HCT116 (cell line): ENCODE data around the gene ADAMTSL2. TPM values are rescaled to one million over a fixed set of nuclear protein-coding genes. Genes with fewer than 3 reads are reported as not detected.

ENCODE experiments used
- ATAC-seq: fragments of 200-7000 bp; cut with Tn5 transposase; 2 replicates; pipeline ENCODE4 v1.9.1; 2020; ENCODE audit warnings: mild to moderate bottlenecking, moderate library complexity
- BruUV-seq: library from RNA; stranded (reverse); fragments of 400-500 nt; replicated peaks from 2 replicates; lab custom pipeline; 2021; lab: Mats Ljungman, UMichigan
- CTCF ChIA-PET: fragments of 300-600 bp; sonication (Branson Sonifier 250); formaldehyde crosslinking; loops from one replicate; lab custom pipeline; 2021; ENCODE audit warnings: antibody characterized with exemption; lab: Charles Lee
- POLR2A ChIA-PET: fragments of 300-600, 350-600 bp; sonication (Branson Sonifier 250); formaldehyde crosslinking; loops from one replicate; lab custom pipeline; 2021; ENCODE audit warnings: antibody characterized with exemption; lab: Charles Lee
- RAD21 ChIA-PET, 2 experiments: fragments of 300-600 bp; sonication (Branson Sonifier 250); formaldehyde crosslinking; loops; one replicate each; lab custom pipeline; 2023; ENCODE audit warnings: low total read pairs in 2 of 2; ENCODE audit not compliant: uncharacterized antibody in 2 of 2, unreplicated experiment in 2 of 2, low non-redundant PET in 1 of 2; lab: Charles Lee
- DNase-seq: peaks from one replicate; pipeline ENCODE4 v3.0.0-alpha.2; 2010; ENCODE audit warnings: low read depth, low spot score
- H2AFZ ChIP-seq: fragments of 200-600 bp; shearing (Covaris generic), sonication (generic); 2 replicates; pipeline ENCODE4 v1.6.1; 2017; ENCODE audit warnings: low read depth, mixed run types, mixed read lengths, antibody characterized with exemption, low read length; ENCODE audit not compliant: poor library complexity, severe bottlenecking
- H3K27ac ChIP-seq: 2 replicates; pipeline ENCODE4 v1.5.1; 2012; ENCODE audit warnings: low read depth, low read length
- H3K27me3 ChIP-seq: fragments of 200-600 bp; sonication (generic); 2 replicates; pipeline ENCODE4 v1.6.1; 2016; ENCODE audit warnings: mixed run types, low read length, mixed read lengths; ENCODE audit not compliant: insufficient read depth
- H3K36me3 ChIP-seq, 2 experiments: fragments of 200-500 bp in 1 of 2; fragments of 200-600 bp in 1 of 2; sonication (Bioruptor generic) in 1 of 2; sonication (generic) in 1 of 2; 2 replicates each; pipeline versions ENCODE4 v1.5.1 to v1.6.1; 2014 to 2016; ENCODE audit warnings: low read length in 2 of 2, inconsistent platforms in 1 of 2, mixed read lengths in 1 of 2, mixed run types in 1 of 2; ENCODE audit not compliant: insufficient read depth in 2 of 2, control insufficient read depth in 1 of 2
- H3K4me1 ChIP-seq, 2 experiments: fragments of 200-600 bp in 1 of 2; sonication (generic) in 1 of 2; 2 replicates each; pipeline versions ENCODE4 v1.5.1 to v1.6.1; 2012 to 2017; ENCODE audit warnings: low read length in 2 of 2, inconsistent platforms in 1 of 2, mild to moderate bottlenecking in 1 of 2, mixed read lengths in 1 of 2, mixed run types in 1 of 2, moderate library complexity in 1 of 2; ENCODE audit not compliant: insufficient read depth in 2 of 2, control insufficient read depth in 1 of 2
- H3K4me2 ChIP-seq: fragments of 200-600 bp; sonication (generic); 2 replicates; pipeline ENCODE4 v1.6.1; 2017; ENCODE audit warnings: mixed run types, low read length, mixed read lengths
- H3K4me3 ChIP-seq, 2 experiments: fragments of 200-600 bp in 1 of 2; sonication (generic) in 1 of 2; replicated peaks in 1 of 2; 2 replicates each; pipeline ENCODE4 v1.5.1; 2011 to 2016; ENCODE audit warnings: low read length in 2 of 2, control low read depth in 1 of 2, low read depth in 1 of 2, mild to moderate bottlenecking in 1 of 2, mixed read lengths in 1 of 2, mixed run types in 1 of 2
- H3K79me2 ChIP-seq: fragments of 200-600 bp; sonication (generic); 2 replicates; pipeline ENCODE4 v1.6.1; 2017; ENCODE audit warnings: mild to moderate bottlenecking, mixed run types, low read length, moderate library complexity, mixed read lengths; ENCODE audit not compliant: insufficient read depth
- H3K9ac ChIP-seq: fragments of 200-600 bp; sonication (generic); 2 replicates; pipeline ENCODE4 v1.6.1; 2016; ENCODE audit warnings: low read length, mixed read lengths
- H3K9me2 ChIP-seq: fragments of 200-600 bp; sonication (generic), shearing (Covaris generic); 2 replicates; pipeline ENCODE4 v1.6.1; 2017; ENCODE audit warnings: mixed run types, mild to moderate bottlenecking, moderate library complexity; ENCODE audit not compliant: insufficient read depth
- H3K9me3 ChIP-seq, 2 experiments: fragments of 200-500 bp in 1 of 2; fragments of 200-600 bp in 1 of 2; sonication (Bioruptor generic) in 1 of 2; sonication (generic) in 1 of 2; 2 replicates each; pipeline ENCODE4 v1.6.1; 2014 to 2017; ENCODE audit warnings: low read length in 2 of 2, mixed read lengths in 2 of 2, inconsistent platforms in 1 of 2, low read depth in 1 of 2, mild to moderate bottlenecking in 1 of 2, mixed run types in 1 of 2, moderate library complexity in 1 of 2; ENCODE audit not compliant: control insufficient read depth in 1 of 2, insufficient read depth in 1 of 2
- H4K20me1 ChIP-seq: fragments of 200-600 bp; sonication (generic), shearing (Covaris generic); 2 replicates; pipeline ENCODE4 v1.6.1; 2017; ENCODE audit warnings: mixed run types, mild to moderate bottlenecking, moderate library complexity; ENCODE audit not compliant: insufficient read depth
- CBX3 ChIP-seq: IDR thresholded peaks from 2 replicates; pipeline ENCODE4 v1.6.1; 2012; ENCODE audit warnings: low read depth
- CEBPB ChIP-seq: IDR thresholded peaks from 2 replicates; pipeline ENCODE4 v1.6.1; 2012; ENCODE audit warnings: low read depth
- ELF1 ChIP-seq: IDR thresholded peaks from 2 replicates; pipeline ENCODE4 v1.6.1; 2012; ENCODE audit warnings: low read depth, borderline replicate concordance
- FOSL1 ChIP-seq: IDR thresholded peaks from 2 replicates; pipeline ENCODE4 v1.6.1; 2012; ENCODE audit warnings: low read depth
- POLR2A ChIP-seq: IDR thresholded peaks from 2 replicates; pipeline ENCODE4 v1.7.0; 2011; ENCODE audit warnings: borderline replicate concordance; ENCODE audit not compliant: insufficient read depth, insufficient read length; ENCODE audit errors: extremely low read depth
- POLR2AphosphoS5 ChIP-seq: IDR thresholded peaks from 2 replicates; pipeline ENCODE4 v1.6.1; 2011; ENCODE audit warnings: mild to moderate bottlenecking, low read depth, low read length, moderate library complexity
- RAD21 ChIP-seq: IDR thresholded peaks from 2 replicates; pipeline ENCODE4 v1.6.1; 2012; ENCODE audit warnings: low read depth, mild to moderate bottlenecking
- SP1 ChIP-seq: IDR thresholded peaks from 2 replicates; pipeline ENCODE4 v1.6.1; 2012; ENCODE audit warnings: low read depth
- SRF ChIP-seq: IDR thresholded peaks from 2 replicates; pipeline ENCODE4 v1.6.1; 2012; ENCODE audit warnings: low read depth
- TCF7L2 ChIP-seq: IDR thresholded peaks from 2 replicates; pipeline ENCODE4 v1.7.0; 2011; ENCODE audit warnings: borderline replicate concordance, inconsistent platforms; ENCODE audit not compliant: insufficient read depth, insufficient read length; ENCODE audit errors: extremely low read depth
- YY1 ChIP-seq: IDR thresholded peaks from 2 replicates; pipeline ENCODE4 v1.6.1; 2011; ENCODE audit warnings: low read length, low read depth, moderate library complexity, mild to moderate bottlenecking; ENCODE audit not compliant: insufficient replicate concordance; ENCODE audit errors: extremely low read depth
- intact Hi-C: fragments of 100-400 bp; cut with micrococcal nuclease; formaldehyde crosslinking; loops from 2 replicates; pipeline ENCODE4 v1.10.0; 2022
- total RNA-seq: library from RNA; stranded (reverse); gene quantifications from one replicate; pipeline ENCODE4 v1.2.1, GENCODE V29; 2021; ENCODE audit not compliant: unreplicated experiment
- TF ChIP-seq, protein P1 (sequence below): IDR thresholded peaks from 2 replicates; pipeline ENCODE4 v1.6.1; 2012
- TF ChIP-seq, protein P2 (sequence below): IDR thresholded peaks from 2 replicates; pipeline ENCODE4 v1.6.1; 2011; ENCODE audit warnings: mild to moderate bottlenecking, low read length, moderate library complexity; ENCODE audit not compliant: insufficient replicate concordance; ENCODE audit errors: extremely low read depth
- TF ChIP-seq, protein P3 (sequence below): IDR thresholded peaks from 2 replicates; pipeline ENCODE4 v1.6.1; 2012; ENCODE audit warnings: low read depth
- TF ChIP-seq, protein P4 (sequence below), 3 experiments: fragments of 200-600 bp in 1 of 3; sonication (generic) in 1 of 3; IDR thresholded peaks in 2 of 3; conservative IDR thresholded peaks in 1 of 3; 2 replicates each; pipeline ENCODE4 v1.5.1; 2012 to 2017; ENCODE audit warnings: low read depth in 2 of 3, low read length in 2 of 3, antibody characterized with exemption in 1 of 3, borderline replicate concordance in 1 of 3, control low read depth in 1 of 3, mild to moderate bottlenecking in 1 of 3, mixed read lengths in 1 of 3, mixed run types in 1 of 3, moderate library complexity in 1 of 3; ENCODE audit not compliant: insufficient read depth in 1 of 3
- TF ChIP-seq, protein P5 (sequence below): IDR thresholded peaks from 2 replicates; pipeline ENCODE4 v1.6.1; 2012

Gene ADAMTSL2
- total RNA-seq, 1 experiment from 2014 or later, result not detected

DNA sequence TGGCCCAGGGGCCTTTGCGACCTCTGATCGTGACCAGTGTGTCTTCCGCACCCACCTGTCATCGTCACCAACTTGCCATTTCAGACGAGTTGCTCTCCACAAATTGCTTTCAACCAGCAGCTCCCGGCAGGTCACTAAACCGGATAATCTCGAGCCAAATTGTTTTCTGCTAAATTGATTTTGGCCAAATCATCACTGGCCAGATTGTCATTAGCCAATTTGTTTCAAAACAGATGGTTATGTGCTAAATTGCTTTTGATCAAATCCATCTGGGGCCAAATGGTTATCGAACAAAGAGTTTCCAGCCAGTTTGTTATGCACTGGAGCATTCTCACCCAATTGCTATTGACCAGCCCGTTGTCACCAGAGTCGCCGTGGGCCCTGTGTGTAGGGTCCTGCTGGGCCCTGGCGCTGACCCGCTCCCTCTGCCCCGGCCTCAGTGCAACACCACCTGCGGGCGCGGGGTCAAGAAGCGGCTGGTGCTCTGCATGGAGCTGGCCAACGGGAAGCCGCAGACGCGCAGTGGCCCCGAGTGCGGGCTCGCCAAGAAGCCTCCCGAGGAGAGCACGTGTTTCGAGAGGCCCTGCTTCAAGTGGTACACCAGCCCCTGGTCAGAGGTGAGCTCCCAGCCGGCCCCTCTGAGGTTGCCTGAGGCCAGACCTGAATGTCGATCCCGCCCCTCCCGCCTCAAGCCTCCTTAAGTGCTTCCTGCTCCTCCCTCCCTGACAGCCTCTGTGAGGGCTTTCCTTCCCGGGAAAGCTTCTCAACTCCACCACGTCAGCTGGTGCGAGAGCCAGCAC is 35.6 kb downstream of the ADAMTSL2 start:
- Histone ChIP-seq H3K4me3 (no peak overlapping the region), H3K9ac (no peak overlapping the region), H2AFZ (no peak overlapping the region), H3K36me3 (no peaks in the 10 kb centered on the region), H3K9me2 (no peaks in the 10 kb centered on the region), H3K4me1 (no peaks in the 10 kb centered on the region), H3K4me2 (no peak overlapping the region), H3K9me3 (no peaks in the 10 kb centered on the region), H3K27me3 (no peaks in the 10 kb centered on the region), H3K27ac (no peak overlapping the region), H3K79me2 (no peaks in the 10 kb centered on the region), H4K20me1 (no peaks in the 10 kb centered on the region)
- TF ChIP-seq, protein P1, sequence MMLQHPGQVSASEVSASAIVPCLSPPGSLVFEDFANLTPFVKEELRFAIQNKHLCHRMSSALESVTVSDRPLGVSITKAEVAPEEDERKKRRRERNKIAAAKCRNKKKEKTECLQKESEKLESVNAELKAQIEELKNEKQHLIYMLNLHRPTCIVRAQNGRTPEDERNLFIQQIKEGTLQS, result no peak
- TF ChIP-seq POLR2AphosphoS5, result no peak
- no peak for TF ChIP-seq POLR2A
- no peak for TF ChIP-seq CEBPB
- TF ChIP-seq, protein P2, sequence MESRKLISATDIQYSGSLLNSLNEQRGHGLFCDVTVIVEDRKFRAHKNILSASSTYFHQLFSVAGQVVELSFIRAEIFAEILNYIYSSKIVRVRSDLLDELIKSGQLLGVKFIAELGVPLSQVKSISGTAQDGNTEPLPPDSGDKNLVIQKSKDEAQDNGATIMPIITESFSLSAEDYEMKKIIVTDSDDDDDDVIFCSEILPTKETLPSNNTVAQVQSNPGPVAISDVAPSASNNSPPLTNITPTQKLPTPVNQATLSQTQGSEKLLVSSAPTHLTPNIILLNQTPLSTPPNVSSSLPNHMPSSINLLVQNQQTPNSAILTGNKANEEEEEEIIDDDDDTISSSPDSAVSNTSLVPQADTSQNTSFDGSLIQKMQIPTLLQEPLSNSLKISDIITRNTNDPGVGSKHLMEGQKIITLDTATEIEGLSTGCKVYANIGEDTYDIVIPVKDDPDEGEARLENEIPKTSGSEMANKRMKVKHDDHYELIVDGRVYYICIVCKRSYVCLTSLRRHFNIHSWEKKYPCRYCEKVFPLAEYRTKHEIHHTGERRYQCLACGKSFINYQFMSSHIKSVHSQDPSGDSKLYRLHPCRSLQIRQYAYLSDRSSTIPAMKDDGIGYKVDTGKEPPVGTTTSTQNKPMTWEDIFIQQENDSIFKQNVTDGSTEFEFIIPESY, result no peak
- no peak for TF ChIP-seq CBX3
- TF ChIP-seq, protein P3, sequence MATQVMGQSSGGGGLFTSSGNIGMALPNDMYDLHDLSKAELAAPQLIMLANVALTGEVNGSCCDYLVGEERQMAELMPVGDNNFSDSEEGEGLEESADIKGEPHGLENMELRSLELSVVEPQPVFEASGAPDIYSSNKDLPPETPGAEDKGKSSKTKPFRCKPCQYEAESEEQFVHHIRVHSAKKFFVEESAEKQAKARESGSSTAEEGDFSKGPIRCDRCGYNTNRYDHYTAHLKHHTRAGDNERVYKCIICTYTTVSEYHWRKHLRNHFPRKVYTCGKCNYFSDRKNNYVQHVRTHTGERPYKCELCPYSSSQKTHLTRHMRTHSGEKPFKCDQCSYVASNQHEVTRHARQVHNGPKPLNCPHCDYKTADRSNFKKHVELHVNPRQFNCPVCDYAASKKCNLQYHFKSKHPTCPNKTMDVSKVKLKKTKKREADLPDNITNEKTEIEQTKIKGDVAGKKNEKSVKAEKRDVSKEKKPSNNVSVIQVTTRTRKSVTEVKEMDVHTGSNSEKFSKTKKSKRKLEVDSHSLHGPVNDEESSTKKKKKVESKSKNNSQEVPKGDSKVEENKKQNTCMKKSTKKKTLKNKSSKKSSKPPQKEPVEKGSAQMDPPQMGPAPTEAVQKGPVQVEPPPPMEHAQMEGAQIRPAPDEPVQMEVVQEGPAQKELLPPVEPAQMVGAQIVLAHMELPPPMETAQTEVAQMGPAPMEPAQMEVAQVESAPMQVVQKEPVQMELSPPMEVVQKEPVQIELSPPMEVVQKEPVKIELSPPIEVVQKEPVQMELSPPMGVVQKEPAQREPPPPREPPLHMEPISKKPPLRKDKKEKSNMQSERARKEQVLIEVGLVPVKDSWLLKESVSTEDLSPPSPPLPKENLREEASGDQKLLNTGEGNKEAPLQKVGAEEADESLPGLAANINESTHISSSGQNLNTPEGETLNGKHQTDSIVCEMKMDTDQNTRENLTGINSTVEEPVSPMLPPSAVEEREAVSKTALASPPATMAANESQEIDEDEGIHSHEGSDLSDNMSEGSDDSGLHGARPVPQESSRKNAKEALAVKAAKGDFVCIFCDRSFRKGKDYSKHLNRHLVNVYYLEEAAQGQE, result no peak
- no peak for TF ChIP-seq RAD21
- no peak for TF ChIP-seq FOSL1
- TF ChIP-seq SRF, result no peak
- no peak for TF ChIP-seq YY1
- TF ChIP-seq, protein P4, sequence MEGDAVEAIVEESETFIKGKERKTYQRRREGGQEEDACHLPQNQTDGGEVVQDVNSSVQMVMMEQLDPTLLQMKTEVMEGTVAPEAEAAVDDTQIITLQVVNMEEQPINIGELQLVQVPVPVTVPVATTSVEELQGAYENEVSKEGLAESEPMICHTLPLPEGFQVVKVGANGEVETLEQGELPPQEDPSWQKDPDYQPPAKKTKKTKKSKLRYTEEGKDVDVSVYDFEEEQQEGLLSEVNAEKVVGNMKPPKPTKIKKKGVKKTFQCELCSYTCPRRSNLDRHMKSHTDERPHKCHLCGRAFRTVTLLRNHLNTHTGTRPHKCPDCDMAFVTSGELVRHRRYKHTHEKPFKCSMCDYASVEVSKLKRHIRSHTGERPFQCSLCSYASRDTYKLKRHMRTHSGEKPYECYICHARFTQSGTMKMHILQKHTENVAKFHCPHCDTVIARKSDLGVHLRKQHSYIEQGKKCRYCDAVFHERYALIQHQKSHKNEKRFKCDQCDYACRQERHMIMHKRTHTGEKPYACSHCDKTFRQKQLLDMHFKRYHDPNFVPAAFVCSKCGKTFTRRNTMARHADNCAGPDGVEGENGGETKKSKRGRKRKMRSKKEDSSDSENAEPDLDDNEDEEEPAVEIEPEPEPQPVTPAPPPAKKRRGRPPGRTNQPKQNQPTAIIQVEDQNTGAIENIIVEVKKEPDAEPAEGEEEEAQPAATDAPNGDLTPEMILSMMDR (IDR thresholded peaks at IDR 0.05 in 2 of 3, conservative IDR thresholded peaks at IDR 0.05 in 1 of 3; ENCODE audit: borderline replicate concordance in 1 of 3, insufficient read depth in 1 of 3, low read depth in 2 of 3, low read length in 2 of 3), result no peak
- no peak for TF ChIP-seq TCF7L2
- TF ChIP-seq, protein P5, sequence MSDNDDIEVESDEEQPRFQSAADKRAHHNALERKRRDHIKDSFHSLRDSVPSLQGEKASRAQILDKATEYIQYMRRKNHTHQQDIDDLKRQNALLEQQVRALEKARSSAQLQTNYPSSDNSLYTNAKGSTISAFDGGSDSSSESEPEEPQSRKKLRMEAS, result no peak
- no peak for TF ChIP-seq SP1
- no peak for TF ChIP-seq ELF1
- ChIA-PET POLR2A (no interaction called here), RAD21 (no interaction called here), CTCF (no interaction called here)
- BruUV-seq, result no TSS peak
- intact Hi-C loops, result no loop called here
- ATAC-seq (no peak), DNase-seq (no peak)
